ENCODE measurements around the gene TTC3.
A peak's percentile ranks its signal among the peaks of the same experiment; 100 is the strongest.

TTC3 gene

GRCh38 chr21:37063433-37063832 is 9.6 kb upstream of the TTC3 start:
- no peak for DNase-seq

DNA sequence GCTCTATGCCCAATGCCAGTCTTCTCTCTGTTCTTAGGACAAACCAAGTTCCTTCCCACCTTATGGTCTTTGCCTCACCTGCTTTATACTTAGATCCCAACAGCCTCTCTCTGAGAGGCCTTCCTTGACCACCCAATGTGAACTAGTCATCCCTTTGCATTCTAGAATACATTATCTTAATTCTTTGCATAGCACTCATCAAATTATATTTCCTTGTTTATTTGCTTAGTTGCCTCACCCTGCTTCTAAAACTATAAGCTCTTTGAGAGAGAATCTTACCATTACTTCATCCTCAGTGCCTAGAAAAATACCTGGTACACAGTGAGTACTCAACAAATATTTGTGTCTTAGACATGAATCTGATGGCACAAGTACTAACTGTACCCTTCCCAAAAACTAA is 8.2 kb upstream of the TTC3 start:
- no peak for DNase-seq

DNA sequence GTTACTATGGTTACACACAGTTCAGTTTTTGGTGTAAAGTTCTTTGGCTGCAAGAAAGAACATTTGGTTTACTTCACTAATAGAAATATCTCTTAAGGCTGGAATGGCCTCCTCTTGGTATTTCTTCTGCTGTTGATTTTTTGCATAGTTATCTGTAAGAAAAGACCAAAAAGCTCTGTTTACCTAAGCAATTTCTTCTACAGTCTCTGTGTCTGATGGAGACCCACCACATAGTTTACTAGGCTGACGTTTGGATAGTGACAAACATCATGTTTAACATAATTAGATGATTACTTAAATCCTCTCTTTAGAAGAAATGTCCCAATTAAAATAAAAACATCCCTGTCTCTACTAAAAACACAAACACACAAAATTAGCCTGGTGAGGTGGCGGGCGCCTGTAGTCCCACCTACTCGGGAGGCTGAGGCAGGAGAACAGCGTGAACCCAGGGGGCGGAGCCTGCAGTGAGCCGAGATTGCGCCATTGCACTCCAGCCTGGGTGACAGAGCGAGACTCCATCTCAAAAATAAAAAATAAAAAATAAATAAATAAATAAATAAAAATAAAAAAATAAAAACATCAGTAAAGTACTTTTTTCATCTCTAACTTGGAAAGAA is 7.4 kb upstream of the TTC3 start:
- DNase-seq: no peak

- peak; percentile 37 for DNase-seq
Observed at GRCh38 chr21:37071561-37072273, 1.3 kb upstream of the TTC3 start.

DNA sequence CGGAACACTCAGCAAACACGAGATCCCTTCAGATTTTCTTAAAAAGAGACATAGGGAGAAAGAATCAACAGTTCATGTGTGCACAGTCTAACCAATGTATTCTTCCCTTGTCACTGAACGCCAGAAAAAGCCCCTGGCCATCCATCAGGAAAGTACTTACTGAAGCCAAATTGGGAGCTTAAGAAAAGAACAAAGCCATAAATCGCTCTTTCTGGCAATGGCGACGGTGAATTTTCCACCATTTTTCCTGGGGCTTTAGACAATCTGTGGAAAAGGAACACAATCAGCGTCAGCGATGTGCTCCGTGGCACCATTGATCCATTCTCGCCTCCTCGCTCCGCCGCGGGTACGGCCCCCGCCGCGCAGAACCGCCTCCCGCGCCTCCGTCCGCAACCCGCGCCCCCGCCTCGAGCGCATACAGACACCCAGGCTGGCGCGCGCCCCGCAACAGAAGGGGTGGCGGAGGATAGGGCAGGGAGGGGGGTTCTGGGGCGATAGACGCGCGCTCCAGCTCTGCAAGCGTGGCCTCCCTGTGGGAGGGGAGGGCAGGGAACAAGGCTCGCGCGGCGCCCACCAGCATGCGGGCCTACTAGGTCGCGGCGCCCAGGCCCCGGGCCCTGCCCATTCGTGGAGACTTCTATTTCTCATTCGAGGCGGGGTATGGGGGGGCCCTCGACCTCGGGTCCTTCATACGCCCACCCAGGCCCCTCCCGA is 623 bp upstream of the TTC3 start:
- peak; percentile 94 for DNase-seq

DNA sequence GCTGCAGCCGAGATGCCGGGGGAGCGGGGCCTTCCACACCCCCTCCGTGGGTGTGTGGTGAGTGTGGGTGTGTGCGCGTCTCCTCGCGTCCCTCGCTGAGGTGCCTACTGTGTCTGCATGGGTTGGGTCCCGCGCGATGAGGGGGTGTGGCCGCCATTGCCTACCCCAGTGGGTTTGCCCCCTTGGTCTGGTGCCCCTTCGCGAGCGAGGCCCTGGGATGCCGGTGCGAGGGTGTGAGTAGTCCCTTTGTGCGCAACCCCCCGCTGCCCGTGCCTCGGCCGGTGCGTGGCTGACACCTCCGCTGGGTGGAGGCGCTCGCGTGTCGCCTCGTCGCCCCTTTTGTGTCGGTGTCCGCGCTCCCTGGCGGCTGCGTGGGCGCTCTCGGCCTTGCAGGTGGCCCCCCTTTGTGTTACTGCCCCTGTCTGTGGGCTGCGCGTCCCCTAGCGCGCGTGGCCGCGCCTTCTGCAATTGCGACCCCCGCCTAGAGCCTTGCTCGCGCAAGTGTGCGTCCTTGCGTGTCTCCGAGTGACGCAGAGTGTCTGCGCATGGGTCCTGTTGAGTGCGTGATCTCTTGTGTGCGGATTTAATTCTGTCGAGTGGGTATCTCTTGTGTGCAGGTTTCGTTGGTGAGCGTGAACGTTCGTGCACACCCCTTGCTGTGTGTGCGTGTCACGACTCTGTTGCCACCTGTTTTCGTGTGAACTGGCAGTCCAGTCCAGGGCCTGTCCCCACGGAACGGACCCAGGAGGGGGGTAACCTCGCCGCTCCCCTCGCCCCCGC is 553 bp downstream of the TTC3 start:
- DNase-seq: no peak

- no peak for DNase-seq
Observed at GRCh38 chr21:37074197-37074510, 1.1 kb downstream of the TTC3 start.

GRCh38 chr21:37074546-37074945 is 1.5 kb downstream of the TTC3 start:
- no peak for DNase-seq

DNA sequence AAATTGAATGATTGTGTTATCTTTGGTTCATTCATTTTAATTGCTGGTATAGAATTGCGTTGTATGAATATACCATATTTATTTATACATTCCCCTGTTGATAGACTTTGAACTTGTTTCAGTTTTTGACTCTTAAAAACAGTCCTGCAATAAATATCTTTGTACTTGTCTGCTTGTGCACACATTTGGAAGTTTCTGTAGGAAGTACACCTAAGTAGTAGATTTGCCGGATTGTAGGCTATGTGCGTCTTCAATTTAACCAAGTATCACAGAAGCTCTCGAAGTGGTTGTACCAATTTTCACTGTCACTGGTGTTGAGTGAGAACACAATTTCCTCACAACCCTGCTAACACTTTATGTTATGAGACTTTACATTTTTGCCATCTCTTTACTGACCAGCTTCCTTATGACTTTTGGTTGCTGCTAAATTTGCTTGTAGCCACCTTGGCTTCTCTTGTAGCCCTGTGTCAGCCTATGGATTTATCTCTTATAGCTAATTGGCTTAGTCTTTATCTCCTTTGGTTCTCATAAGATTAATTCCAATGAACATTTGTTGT is 2.2 kb downstream of the TTC3 start:
- DNase-seq: no peak

- DNase-seq: no peak
Observed at GRCh38 chr21:37076087-37076850, 3.2 kb downstream of the TTC3 start.

- no peak for DNase-seq
Observed at GRCh38 chr21:37077403-37077802, 4.3 kb downstream of the TTC3 start.

GRCh38 chr21:37079211-37079824 is 6.3 kb downstream of the TTC3 start:
- no peak for DNase-seq

- DNase-seq: no peak
Observed at GRCh38 chr21:37082375-37082774, 9.3 kb downstream of the TTC3 start.

- no peak for DNase-seq
Observed at GRCh38 chr21:37082856-37083528, 9.9 kb downstream of the TTC3 start.

- no peak for DNase-seq
Observed at GRCh38 chr21:37085726-37086125, 12.7 kb downstream of the TTC3 start.

DNA sequence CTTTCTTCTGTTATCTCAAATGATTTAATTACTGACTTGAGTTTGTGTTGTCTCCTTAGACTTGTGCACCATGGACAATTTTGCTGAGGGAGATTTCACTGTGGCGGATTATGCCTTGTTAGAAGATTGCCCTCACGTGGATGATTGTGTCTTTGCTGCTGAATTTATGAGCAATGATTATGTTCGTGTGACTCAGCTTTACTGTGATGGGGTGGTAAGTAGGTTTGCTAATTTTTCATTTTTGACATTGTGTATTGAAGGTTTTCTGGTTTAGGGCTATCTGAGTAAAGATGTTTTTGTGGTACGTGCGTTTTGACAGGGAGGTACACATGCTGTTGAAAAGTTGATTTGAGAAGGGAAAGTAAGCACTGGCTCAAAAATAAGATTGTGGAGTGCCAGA is 14.1 kb downstream of the TTC3 start:
- no peak for DNase-seq

DNA sequence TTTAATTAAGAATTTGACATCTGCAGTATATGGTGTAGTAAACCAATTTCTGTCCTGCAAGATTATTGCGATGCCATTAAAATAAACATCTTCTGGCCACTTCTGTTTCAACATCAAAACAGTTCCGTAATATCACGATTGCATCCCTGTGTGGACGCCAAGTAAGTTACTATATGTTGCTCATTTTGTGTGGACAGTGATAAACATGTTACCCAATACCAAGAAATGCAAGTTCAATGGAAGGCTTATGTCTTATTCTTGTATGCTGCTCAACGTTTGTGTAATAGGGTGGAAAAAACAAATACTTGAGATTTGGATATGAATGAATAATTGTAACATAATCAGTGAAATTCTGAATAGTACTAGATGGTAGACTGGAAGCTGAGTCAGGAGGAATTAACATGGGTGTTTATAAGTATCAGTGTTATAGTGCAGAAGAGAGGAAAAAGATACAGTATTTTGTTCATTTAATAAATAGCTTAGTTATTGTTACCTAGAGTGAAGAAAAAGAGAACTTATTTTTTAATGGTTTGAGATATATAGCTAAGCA is 15.2 kb downstream of the TTC3 start:
- DNase-seq: no peak

DNA sequence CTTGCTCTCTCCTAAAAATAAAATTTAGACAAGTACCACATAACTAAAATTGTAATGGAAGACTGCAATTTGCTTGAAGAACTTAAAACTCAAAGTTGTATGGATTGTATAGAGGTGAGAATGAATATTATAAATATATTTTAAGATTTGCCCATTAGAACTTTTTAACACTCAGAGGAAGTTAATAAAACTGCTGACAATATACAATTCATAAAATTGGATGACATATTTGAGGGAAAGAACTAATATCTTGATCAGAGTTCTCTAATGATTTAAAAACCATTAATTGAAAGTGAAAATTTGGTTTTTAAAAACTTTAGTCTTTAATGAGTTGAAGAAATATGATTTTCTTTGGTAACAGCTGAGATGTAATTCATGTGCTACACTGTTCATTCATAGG is 20.9 kb downstream of the TTC3 start:
- no peak for DNase-seq

DNA sequence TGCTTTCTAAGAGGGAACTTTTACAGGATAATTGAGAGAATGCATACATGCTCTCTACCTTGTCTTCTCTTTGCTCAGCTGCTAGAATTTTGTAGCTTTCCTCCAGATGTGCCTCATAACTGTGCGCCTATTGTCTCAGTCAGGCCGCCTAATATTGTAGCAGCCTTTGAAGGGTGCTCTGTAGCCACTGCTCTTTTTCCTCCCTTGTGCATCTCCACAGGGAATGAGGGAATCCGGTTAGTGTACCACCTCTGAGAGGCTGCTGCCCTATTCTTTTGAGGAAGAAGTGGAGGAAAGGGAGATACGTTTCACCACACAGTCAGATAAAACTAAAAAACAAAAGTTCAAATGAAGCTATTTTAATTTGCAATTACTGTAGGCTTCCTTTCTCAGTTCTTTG is 22.8 kb downstream of the TTC3 start:
- DNase-seq: no peak

DNA sequence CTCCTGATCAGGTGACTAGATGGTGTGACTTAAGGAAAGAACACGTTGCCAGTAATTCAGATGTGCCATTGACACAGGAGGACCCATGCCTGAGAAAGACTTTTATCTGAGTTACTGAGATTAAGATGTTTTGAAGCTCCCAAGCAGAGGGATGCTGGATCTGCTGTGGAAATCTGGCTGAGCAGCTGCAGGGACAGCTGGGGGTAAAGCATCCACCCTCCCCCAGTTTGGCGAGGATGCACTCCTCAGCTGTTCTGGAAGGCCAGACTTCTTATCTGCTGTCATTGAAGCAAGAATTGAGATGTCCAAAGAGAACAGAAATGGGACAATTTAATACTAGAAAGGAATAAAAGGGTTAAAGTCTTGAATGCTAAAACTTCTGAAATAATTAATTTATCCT is 25.7 kb downstream of the TTC3 start:
- no peak for DNase-seq

DNA sequence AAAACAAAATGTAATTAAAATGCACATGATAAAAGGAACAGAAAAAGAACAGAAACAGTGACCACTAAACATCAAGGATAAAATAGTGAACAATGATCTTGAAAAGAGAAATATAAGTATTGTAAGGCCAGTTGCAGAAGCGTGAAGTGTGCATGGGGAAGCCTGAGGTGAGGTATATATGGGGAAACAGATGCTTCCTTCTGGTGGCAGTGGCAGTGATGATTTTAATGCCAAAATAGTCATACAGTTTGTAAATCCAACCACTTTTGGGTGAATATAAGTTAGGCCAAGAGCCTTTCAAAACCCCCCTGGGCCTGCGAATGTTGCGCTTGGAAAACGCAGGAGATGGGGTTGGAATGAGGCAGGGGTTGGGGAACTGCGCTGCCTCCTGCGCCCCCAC is 27.3 kb downstream of the TTC3 start:
- no peak for DNase-seq
